Colonic mucosa (tissue), 4 donors: ENCODE results near the gene PERM1. TPM values are rescaled to one million over a fixed set of nuclear protein-coding genes. Genes with fewer than 3 reads are reported as not detected.
"Not testable (repeated sequence)": the region's sequence is repeated elsewhere in the genome, so short reads cannot be mapped to it uniquely, and the experiment has no call there.

ENCODE experiments used
- DNase-seq: peaks from one replicate; pipeline ENCODE4 v3.0.0-alpha.2; 2020
- H3K27ac ChIP-seq: fragments of 200-600 bp; one replicate; pipeline ENCODE4 v1.8.0; 2021
- H3K27me3 ChIP-seq: fragments of 200-600 bp; one replicate; pipeline ENCODE4 v1.8.0; 2021
- H3K36me3 ChIP-seq: fragments of 200-600 bp; one replicate; pipeline ENCODE4 v1.8.0; 2021
- H3K4me1 ChIP-seq: fragments of 200-600 bp; one replicate; pipeline ENCODE4 v1.8.0; 2021; ENCODE audit warnings: mild to moderate bottlenecking
- H3K4me3 ChIP-seq: fragments of 200-600 bp; one replicate; pipeline ENCODE4 v1.8.0; 2021
- H3K9ac ChIP-seq, 2 donors: one replicate each; pipeline ENCODE4 v1.7.0; 2013; ENCODE audit warnings: control low read depth in 2 of 2, low read depth in 2 of 2, low read length in 2 of 2
- H3K9me3 ChIP-seq: fragments of 200-600 bp; one replicate; pipeline ENCODE4 v1.8.0; 2021
- intact Hi-C: fragments of 100-400 bp; cut with DNase I; formaldehyde crosslinking; loops from one replicate; pipeline ENCODE4 v1.14.1; 2022
- total RNA-seq, 2 donors: library from RNA; stranded (reverse); fragmentation: NEBNext Ultra II Directional in 1 of 2; extraction: Animal tissue kit (Norgen Biotek cat#: 25700) in 1 of 2; gene quantifications; one replicate each; pipeline ENCODE4 v1.2.1, GENCODE V29; 2021
- TF ChIP-seq, protein P1 (sequence below): fragments of 200-600 bp; IDR thresholded peaks from one replicate; pipeline ENCODE4 v1.8.0; 2022; ENCODE audit warnings: antibody characterized with exemption, mild to moderate bottlenecking
- donor health status: healthy.
- donor health status: DM: no; HTN: no; CAD: no.
- donor health status: DM: no; HTN: no; CAD: no.

Gene PERM1
- total RNA-seq, 2 donors from 2014 or later, result not detected

DNA sequence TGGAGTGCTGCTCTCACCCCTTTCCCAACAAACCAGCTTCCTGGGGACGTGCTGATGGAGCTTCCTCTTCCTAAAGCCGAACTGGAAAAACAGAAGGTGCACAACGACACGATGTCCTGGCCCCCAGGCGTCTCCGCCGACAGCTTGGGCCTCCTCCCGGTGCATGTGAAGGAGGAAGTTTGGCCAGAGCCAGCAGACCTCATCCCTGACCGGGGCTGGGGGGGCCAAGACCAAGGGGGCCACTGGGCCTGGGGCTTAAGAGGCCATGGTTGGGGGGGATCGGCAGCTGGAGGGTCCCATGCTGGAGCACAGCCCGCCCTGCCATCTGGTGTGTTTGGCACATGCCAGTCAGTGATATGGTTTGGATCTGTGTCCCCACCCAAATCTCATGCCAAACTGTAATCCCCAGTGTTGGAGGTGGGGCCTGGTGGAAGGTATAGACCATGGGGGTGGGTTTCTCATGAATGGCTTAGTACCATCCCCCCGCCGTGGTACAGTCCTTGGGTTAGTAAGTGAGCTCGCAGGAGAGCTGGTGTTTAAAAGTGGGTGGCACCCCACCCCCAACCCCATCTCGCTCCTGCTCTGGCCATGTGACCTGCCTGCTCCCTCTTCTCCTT lies 11.6 kb upstream of the PERM1 start:
- no peaks in the 10 kb centered on the region for H3K9me3 ChIP-seq
- TF ChIP-seq, protein P1, sequence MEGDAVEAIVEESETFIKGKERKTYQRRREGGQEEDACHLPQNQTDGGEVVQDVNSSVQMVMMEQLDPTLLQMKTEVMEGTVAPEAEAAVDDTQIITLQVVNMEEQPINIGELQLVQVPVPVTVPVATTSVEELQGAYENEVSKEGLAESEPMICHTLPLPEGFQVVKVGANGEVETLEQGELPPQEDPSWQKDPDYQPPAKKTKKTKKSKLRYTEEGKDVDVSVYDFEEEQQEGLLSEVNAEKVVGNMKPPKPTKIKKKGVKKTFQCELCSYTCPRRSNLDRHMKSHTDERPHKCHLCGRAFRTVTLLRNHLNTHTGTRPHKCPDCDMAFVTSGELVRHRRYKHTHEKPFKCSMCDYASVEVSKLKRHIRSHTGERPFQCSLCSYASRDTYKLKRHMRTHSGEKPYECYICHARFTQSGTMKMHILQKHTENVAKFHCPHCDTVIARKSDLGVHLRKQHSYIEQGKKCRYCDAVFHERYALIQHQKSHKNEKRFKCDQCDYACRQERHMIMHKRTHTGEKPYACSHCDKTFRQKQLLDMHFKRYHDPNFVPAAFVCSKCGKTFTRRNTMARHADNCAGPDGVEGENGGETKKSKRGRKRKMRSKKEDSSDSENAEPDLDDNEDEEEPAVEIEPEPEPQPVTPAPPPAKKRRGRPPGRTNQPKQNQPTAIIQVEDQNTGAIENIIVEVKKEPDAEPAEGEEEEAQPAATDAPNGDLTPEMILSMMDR, result no peak
- no peak overlapping the region for H3K9ac ChIP-seq
- H3K27ac ChIP-seq, result no peak overlapping the region
- DNase-seq, result no peak
- H3K4me3 ChIP-seq, result no peak overlapping the region
- no peaks in the 10 kb centered on the region for H3K4me1 ChIP-seq
- no peaks in the 10 kb centered on the region for H3K36me3 ChIP-seq
- intact Hi-C loops, result no loop called here
- peaks cover 8% of the 10 kb centered on the region for H3K27me3 ChIP-seq

DNA sequence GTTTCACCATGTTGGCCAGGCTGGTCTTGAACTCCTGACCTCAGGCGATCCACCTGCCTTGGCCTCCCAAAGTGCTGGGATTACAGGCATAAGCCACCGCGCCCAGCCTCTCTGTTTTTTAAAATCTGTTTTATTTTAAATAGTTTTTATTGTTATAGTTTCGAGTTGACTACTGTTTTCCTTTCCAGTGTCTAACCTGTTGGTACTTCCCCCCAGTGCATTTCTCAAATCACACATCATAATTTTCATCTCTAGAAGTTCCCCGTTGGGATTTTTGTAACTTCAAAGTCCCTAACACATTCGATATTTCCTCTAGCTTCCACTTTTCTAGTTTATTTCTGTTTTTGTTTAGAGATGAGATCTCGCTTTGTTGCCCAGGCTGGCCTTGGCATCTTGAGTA lies 10.5 kb upstream of the PERM1 start:
- no peaks in the 10 kb centered on the region for H3K36me3 ChIP-seq
- H3K27ac ChIP-seq, result no peak overlapping the region
- no peaks in the 10 kb centered on the region for H3K9me3 ChIP-seq
- intact Hi-C loops, result no loop called here
- no peak for DNase-seq
- H3K9ac ChIP-seq, result no peak overlapping the region
- no peaks in the 10 kb centered on the region for H3K27me3 ChIP-seq
- TF ChIP-seq, protein P1, result no peak
- no peaks in the 10 kb centered on the region for H3K4me1 ChIP-seq
- no peak overlapping the region for H3K4me3 ChIP-seq

DNA sequence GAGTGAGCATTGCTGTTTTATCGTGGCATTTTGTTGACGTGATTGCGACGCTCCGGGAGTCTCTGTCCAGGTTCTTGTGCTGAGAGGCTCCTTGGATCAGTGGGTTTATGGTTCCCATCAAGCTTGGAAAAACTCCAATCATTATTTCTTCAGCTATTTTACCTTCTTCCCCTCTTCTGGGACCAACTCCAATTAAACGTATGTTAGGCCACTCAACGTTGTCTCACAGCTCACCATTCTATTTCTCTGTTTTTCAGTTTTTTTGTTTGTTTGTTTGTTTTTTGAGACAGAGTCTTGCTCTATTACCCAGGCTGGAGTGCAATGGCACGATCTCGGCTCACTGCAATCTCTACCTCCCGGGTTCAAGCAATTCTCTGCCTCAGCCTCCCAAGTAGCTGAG lies 10.0 kb upstream of the PERM1 start:
- TF ChIP-seq, protein P1, result no peak
- DNase-seq, result no peak
- Histone ChIP-seq H3K36me3 (no peaks in the 10 kb centered on the region), H3K27me3 (no peaks in the 10 kb centered on the region), H3K4me1 (no peaks in the 10 kb centered on the region), H3K4me3 (no peak overlapping the region), H3K27ac (no peak overlapping the region), H3K9ac (no peak overlapping the region), H3K9me3 (no peaks in the 10 kb centered on the region)
- intact Hi-C loops, result no loop called here

DNA sequence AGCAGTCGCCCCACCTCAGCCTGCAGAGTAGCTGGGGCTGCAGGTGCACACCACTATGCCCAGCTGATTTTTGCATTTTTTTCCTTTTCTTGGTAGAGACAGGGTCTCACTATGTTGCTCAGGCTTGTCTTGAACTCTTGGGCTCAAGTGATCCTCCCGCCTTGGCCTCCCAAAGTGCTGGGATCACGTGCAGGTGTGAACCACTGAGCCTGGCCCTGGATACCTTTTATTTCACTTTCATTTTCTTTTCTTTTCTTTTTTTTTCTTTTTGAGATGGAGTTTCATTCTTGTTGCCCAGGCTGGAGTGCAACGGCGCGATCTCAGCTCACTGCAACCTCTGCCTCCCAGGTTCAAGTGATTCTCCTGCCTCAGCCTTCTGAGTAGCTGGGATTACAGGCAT lies 9.4 kb upstream of the PERM1 start:
- H3K36me3 ChIP-seq, H3K27me3 ChIP-seq, intact Hi-C loops, H3K9me3 ChIP-seq, H3K9ac ChIP-seq, H3K27ac ChIP-seq, H3K4me3 ChIP-seq, DNase-seq, H3K4me1 ChIP-seq: not testable (repeated sequence)

DNA sequence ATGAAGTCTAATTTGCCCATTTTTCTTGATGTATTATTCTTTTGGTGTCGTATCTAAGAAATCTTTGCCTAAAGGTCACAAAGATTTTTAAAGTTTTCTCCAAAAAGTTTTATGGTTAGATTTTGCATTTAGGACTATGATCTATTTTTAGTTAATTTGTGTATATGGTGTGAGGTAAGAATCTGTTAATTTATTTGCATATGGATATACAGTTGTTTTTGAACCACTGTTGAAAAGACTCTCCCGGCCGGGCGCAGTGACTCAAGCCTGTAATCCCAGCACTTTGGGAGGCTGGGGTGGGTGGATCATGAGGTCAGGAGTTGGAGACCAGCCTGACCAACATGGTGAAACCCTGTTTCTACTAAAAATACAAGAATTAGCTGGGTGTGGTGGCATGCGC lies 6.2 kb upstream of the PERM1 start:
- intact Hi-C loops, result loop anchor here (10.0 kb wide), 1 partner anchor 307 kb away; no protein-coding TSS in a partner anchor
- H3K4me3 ChIP-seq, DNase-seq, H3K36me3 ChIP-seq, H3K9me3 ChIP-seq, H3K4me1 ChIP-seq, H3K27ac ChIP-seq, H3K9ac ChIP-seq, H3K27me3 ChIP-seq: not testable (repeated sequence)

GRCh38 chr1:985126-985525 lies 3.2 kb upstream of the PERM1 start:
- Histone ChIP-seq H3K9me3 (no peaks in the 10 kb centered on the region), H3K36me3 (no peaks in the 10 kb centered on the region), H3K27me3 (peaks cover 7% of the 10 kb centered on the region), H3K4me3 (no peak overlapping the region), H3K27ac (no peak overlapping the region), H3K4me1 (no peaks in the 10 kb centered on the region), H3K9ac (no peak overlapping the region)
- TF ChIP-seq, protein P1, result no peak
- DNase-seq, result no peak
- intact Hi-C loops, result loop anchor here (10.0 kb wide), 1 partner anchor 310 kb away; no protein-coding TSS in a partner anchor
